Stimulated activated CD4-positive, alpha-beta T cell treated with anti-CD3 and anti-CD28 coated beads, Interleukin-1b, Interleukin-23, amount 100 ng/mL, for 48 hours (primary cell): ENCODE measurements around the gene ARMC8.
A peak's percentile ranks its signal among the peaks of the same experiment; 100 is the strongest.

Experiments used
- DNase-seq: peaks from one replicate; pipeline ENCODE4 v3.0.0-alpha.2; 2020

The ARMC8 gene

GRCh38 chr3:138249636-138250035 is 62.5 kb downstream of the ARMC8 start:
- DNase-seq = no peak

DNA sequence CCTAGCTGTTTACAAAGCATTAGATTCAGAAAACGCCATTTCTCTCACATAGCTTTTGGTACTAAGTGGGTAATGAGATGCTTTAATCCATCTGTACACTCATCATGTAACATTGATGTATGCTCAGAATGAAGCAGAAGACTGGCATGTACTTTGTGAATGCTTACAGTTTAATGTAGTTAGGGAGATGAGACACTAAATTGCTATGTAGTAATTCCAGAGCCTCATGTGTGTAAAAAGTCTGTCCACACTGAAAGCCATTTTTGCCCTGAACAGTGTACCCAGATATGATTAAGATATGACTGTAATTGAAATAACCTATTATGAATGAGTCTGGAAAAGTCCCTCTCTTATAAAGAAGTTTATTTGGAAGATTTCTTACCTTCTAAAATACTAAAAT is 66.5 kb downstream of the ARMC8 start:
- no peak for DNase-seq

GRCh38 chr3:138254216-138254615 is 67.1 kb downstream of the ARMC8 start:
- DNase-seq = no peak

GRCh38 chr3:138256022-138256421 is 68.9 kb downstream of the ARMC8 start:
- DNase-seq = no peak

- no peak for DNase-seq
These were observed 70.9 kb downstream of the ARMC8 start for GRCh38 chr3:138257986-138258385.

DNA sequence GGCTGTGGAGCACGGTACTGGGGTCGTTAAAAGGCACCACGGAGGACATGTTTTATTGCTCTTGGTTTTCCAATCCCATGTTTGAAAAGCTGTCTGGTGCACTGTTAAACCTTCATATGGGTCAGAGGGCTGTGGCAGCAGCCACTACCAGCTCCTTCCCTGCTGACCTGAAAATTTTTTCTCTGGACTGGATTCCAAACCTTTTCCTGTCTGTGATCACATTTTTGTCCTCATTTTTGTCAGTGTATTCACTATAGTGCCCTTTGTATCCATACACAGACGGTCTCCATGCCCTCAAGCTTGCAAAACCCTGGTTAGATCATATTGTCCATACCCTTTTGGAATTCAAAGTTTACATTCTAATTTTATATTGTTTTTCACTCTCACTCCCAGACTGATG is 72.0 kb downstream of the ARMC8 start:
- no peak for DNase-seq

- DNase-seq = no peak
These were observed 73.5 kb downstream of the ARMC8 start for GRCh38 chr3:138260611-138261010.

DNA sequence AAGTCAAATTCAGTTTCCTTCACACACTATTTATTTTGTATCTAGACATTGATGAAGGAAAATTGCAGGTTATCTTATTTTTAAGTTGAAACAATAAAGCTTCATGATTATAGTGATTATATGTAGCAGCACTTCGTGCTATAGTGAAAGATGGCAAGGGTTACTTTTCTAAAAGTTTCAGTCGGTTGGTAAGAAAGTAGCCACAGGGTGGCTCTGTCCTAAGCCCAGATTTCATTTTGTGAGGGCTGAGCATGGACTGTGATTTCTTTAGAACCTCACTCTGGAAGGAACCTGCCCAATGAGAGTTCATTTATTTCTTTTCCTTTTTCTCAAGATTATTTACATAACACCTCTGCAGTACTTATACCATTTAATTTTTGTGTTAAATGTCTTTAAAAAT is 76.0 kb downstream of the ARMC8 start:
- no peak for DNase-seq

- no peak for DNase-seq
These were observed 78.6 kb downstream of the ARMC8 start for GRCh38 chr3:138265745-138266144.

DNA sequence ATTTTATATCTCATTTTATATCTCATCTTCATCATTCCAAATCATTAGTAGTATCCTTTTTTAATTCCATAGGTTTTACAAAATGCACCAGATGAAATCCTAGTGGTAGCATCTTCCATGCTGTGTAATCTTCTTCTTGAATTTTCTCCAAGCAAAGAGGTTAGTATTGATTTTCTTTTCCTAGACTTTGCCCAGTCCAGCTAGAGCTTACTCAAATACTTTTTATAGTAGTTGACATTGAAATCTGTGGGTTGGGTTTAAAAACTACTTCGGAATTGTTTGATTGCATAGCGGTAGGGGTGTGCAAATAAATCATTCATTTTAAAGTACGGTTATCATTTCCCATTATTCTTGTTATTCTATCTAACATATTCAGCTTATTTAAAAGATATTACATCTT is 80.0 kb downstream of the ARMC8 start:
- no peak for DNase-seq

- no peak for DNase-seq
These were observed 83.1 kb downstream of the ARMC8 start for GRCh38 chr3:138270245-138270644.

GRCh38 chr3:138271189-138271794 is 84.2 kb downstream of the ARMC8 start:
- DNase-seq = no peak

DNA sequence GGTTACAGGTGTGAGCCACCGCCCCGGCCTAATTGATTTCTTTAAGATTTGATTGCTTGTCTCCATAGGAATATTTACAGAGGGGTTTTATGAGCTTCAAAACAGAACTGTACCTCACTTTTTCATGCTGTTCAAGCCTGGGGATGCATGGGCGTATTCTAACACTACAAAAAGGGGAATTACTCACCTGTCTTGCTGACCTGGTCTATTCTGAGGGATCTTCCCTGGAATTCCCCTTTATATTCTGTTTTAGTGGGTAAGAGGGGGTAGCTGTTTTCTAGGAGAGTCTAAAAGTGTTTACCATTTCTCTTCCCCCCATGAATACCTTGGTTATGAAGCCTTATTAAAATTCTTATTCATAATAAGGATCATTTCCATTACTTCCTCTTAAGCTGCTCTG is 94.5 kb downstream of the ARMC8 start:
- DNase-seq = no peak

DNA sequence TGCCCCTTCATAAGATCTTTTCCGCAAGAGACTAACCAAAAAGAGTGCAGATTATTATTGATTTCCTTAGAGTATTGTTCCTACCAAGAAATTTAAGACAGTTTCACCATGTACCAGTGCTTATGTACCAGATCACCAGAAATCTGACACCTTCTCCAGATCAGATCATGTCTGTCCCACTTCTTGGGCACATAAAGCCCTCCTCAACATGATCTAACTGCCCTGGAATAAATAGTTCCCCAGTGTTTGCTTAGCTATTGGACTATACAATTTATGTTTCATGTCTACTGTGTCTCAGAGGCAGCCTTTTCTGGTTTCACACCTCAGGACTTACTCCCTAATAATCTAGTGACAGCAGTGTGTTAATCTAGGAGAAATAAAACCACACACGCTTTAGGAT is 95.7 kb downstream of the ARMC8 start:
- no peak for DNase-seq

DNA sequence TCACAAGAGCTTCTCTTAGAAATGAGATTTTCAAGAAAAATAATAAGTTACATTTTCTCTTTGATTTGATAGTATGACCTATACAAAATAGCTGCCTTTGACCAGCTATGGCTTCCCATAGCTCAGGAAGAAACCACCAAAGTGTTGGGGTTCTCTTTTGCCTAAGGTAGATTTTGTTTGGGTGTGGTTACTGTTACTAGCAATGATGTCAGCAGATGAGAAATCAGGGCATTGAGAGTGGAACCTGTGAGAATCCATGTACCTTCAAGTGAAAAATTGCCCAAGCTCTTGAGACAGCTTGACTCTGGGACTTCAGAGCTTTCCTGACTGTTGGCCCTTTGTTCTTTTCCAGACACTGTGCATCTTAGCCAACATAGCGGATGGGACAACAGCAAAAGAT is 97.0 kb downstream of the ARMC8 start:
- DNase-seq = no peak

- no peak for DNase-seq
These were observed 97.9 kb downstream of the ARMC8 start for GRCh38 chr3:138284957-138285477.

- no peak for DNase-seq
These were observed 102.2 kb downstream of the ARMC8 start for GRCh38 chr3:138289260-138289659.

GRCh38 chr3:138289701-138290100 is 102.6 kb downstream of the ARMC8 start:
- DNase-seq = peak; percentile 34

- DNase-seq = peak; percentile 69
These were observed 109.5 kb downstream of the ARMC8 start for GRCh38 chr3:138296639-138297038.

- peak; percentile 37 for DNase-seq
These were observed 110.0 kb downstream of the ARMC8 start for GRCh38 chr3:138297059-138297607.

DNA sequence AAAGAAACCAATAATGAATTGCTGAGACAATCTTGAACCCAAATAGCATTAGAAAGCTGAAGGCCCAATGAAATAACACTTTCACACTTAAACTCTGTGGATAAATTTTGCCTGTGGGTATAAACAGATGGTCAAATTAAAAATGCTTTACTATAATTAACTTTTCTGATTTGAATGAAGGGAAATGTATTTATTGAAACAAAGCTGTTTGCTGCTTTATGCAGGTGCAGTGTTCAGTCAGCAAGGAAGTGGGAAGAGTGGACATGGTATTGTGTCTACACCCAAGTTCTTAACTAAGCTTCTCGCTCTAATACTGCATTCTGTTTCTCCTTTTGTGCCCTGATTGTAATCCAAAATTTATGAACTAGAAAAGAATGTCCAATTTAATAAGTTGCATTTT is 110.8 kb downstream of the ARMC8 start:
- DNase-seq = no peak

GRCh38 chr3:138300647-138301046 is 113.5 kb downstream of the ARMC8 start:
- no peak for DNase-seq

- no peak for DNase-seq
These were observed 116.4 kb downstream of the ARMC8 start for GRCh38 chr3:138303474-138303873.

- no peak for DNase-seq
These were observed 120.8 kb downstream of the ARMC8 start for GRCh38 chr3:138307899-138308298.

- DNase-seq = no peak
These were observed 121.7 kb downstream of the ARMC8 start for GRCh38 chr3:138308783-138309182.
